GM12878 (cell line): Measurements from ENCODE around the gene RASAL2. TPM values are rescaled to one million over a fixed set of nuclear protein-coding genes. Genes with fewer than 3 reads are reported as not detected.

Experiments
- ATAC-seq: fragments of 200-7000 bp; cut with Tn5 transposase; 3 replicates; pipeline ENCODE4 v1.9.1; 2020; ENCODE audit warnings: mild to moderate bottlenecking, moderate library complexity
- BruUV-seq: library from RNA; stranded (reverse); fragments of 400-500 nt; replicated peaks from 2 replicates; lab custom pipeline; 2021; lab: Mats Ljungman, UMichigan
- CTCF ChIA-PET: fragments of 300-600 bp; sonication (Branson Sonifier 250); formaldehyde crosslinking; extraction: SDS; loops from one replicate; lab custom pipeline; 2021; ENCODE audit warnings: inconsistent platforms; lab: Yijun Ruan, JAX
- POLR2A ChIA-PET: fragments of 350-600 bp; formaldehyde crosslinking; extraction: SDS; loops from one replicate; lab custom pipeline; 2021; ENCODE audit warnings: inconsistent platforms; lab: Charles Lee
- RAD21 ChIA-PET: fragments of 300-600 bp; sonication (Branson Sonifier 250); formaldehyde crosslinking; loops from one replicate; lab custom pipeline; 2023; ENCODE audit warnings: antibody characterized with exemption; ENCODE audit not compliant: unreplicated experiment; lab: Charles Lee
- SMC1A ChIA-PET: fragments of 300-600 bp; sonication (Branson Sonifier 250); formaldehyde crosslinking; loops from one replicate; lab custom pipeline; 2023; ENCODE audit not compliant: unreplicated experiment, uncharacterized antibody; lab: Charles Lee
- DNase-seq: peaks from one replicate; pipeline ENCODE4 v3.0.0-alpha.2; 2011; ENCODE audit warnings: low read depth, low spot score
- FAIRE-seq: peaks from 3 replicates; lab custom pipeline; 2011; peaks lifted over from hg19 to GRCh38; lab: Jason Lieb, UNC
- H2AFZ ChIP-seq: 2 replicates; pipeline ENCODE4 v1.6.0; 2011; ENCODE audit warnings: low read depth, low read length, control low read depth; ENCODE audit not compliant: control insufficient read depth
- H3K27ac ChIP-seq: 2 replicates; pipeline ENCODE4 v1.5.1; 2011; ENCODE audit warnings: control low read depth; ENCODE audit not compliant: control insufficient read depth, insufficient read depth
- H3K27me3 ChIP-seq, 2 experiments: replicated peaks in 1 of 2; 2 replicates each; pipeline versions ENCODE4 v1.6.0 to v1.6.1; 2011; ENCODE audit warnings: low read length in 1 of 2; ENCODE audit not compliant: control insufficient read depth in 2 of 2, insufficient read depth in 2 of 2
- H3K36me3 ChIP-seq, 2 experiments: 2 replicates each; pipeline ENCODE4 v1.5.1; 2011; ENCODE audit warnings: low read length in 1 of 2; ENCODE audit not compliant: control insufficient read depth in 2 of 2, insufficient read depth in 2 of 2
- H3K4me1 ChIP-seq: 2 replicates; pipeline ENCODE4 v1.6.1; 2011; ENCODE audit warnings: mild to moderate bottlenecking, low read length, moderate library complexity, mixed read lengths; ENCODE audit not compliant: control insufficient read depth, insufficient read depth
- H3K4me2 ChIP-seq: 2 replicates; pipeline ENCODE4 v1.6.0; 2011; ENCODE audit warnings: control low read depth; ENCODE audit not compliant: control insufficient read depth, insufficient read depth
- H3K4me3 ChIP-seq: fragments of 200-600 bp; sonication (generic); 2 replicates; pipeline ENCODE4 v1.5.1; 2016
- H3K79me2 ChIP-seq: 2 replicates; pipeline ENCODE4 v1.6.0; 2011; ENCODE audit warnings: low read length; ENCODE audit not compliant: control insufficient read depth, insufficient read depth
- H3K9ac ChIP-seq: 2 replicates; pipeline ENCODE4 v1.8.0; 2011; ENCODE audit warnings: low read length, control low read depth, mixed read lengths; ENCODE audit not compliant: control insufficient read depth, insufficient read depth
- H3K9me3 ChIP-seq: replicated peaks from 3 replicates; pipeline ENCODE4 v1.5.1; 2011; ENCODE audit warnings: mild to moderate bottlenecking, low read length; ENCODE audit not compliant: control insufficient read depth, insufficient read depth
- H4K20me1 ChIP-seq: 2 replicates; pipeline ENCODE4 v1.6.0; 2011; ENCODE audit not compliant: control insufficient read depth, insufficient read depth
- EED ChIP-seq: sonication (generic); IDR thresholded peaks from 2 replicates; pipeline ENCODE4 v1.6.1; 2016; ENCODE audit warnings: antibody characterized with exemption, low read depth
- ELK1 ChIP-seq: IDR thresholded peaks from 2 replicates; pipeline ENCODE4 v1.6.1; 2012; ENCODE audit warnings: low read depth, low read length, improper control_type of control experiment
- POLR2AphosphoS5 ChIP-seq: IDR thresholded peaks from 2 replicates; pipeline ENCODE4 v1.6.1; 2011; ENCODE audit warnings: mild to moderate bottlenecking, low read length, inconsistent platforms
- USF2 ChIP-seq: IDR thresholded peaks from 2 replicates; pipeline ENCODE4 v1.6.1; 2011; ENCODE audit warnings: low read depth, low read length, improper control_type of control experiment, borderline replicate concordance
- WGBS: methylation state at CpG from one replicate; pipeline ENCODE4 v1.1.6; 2016; ENCODE audit warnings: low lambda C conversion rate; ENCODE audit not compliant: insufficient replicate concordance, insufficient coverage; ENCODE audit errors: missing lambda C conversion rate; 5-methylcytosine and 5-hydroxymethylcytosine counted together
- in situ Hi-C: fragments of 300-500 bp; cut with MboI; formaldehyde crosslinking; loops from 9 replicates; pipeline ENCODE4 v1.14.3; 2018; ENCODE audit warnings: mixed read lengths
- intact Hi-C: fragments of 100-400 bp; cut with micrococcal nuclease; formaldehyde crosslinking; loops from one replicate; pipeline ENCODE4 v1.14.2; 2022; ENCODE audit not compliant: unreplicated experiment
- polyA plus RNA-seq, 11 experiments: library from polyadenylated mRNA; depleted of rRNA in 4 of 11; unstranded in 6 of 11; stranded (reverse) in 5 of 11; fragments of >200 nt; fragmentation: Nextera tagmentation in 4 of 11; fragmentation: Illumina TruSeq in 1 of 11; extraction: Ambion mirVana in 4 of 11; extraction: Trizol in 1 of 11; gene quantifications; 1 replicate in 1 of 11; 2 replicates in 10 of 11; pipeline versions ENCODE4 v1.2.1 to v1.2.3, GENCODE V29; 2011 to 2016; ENCODE audit warnings: inconsistent platforms in 2 of 11, missing spikeins in 2 of 11, low read depth in 1 of 11
- total RNA-seq, 4 experiments: library from RNA; depleted of rRNA in 3 of 4; stranded (reverse); fragments of >200 nt in 3 of 4; fragmentation: Illumina TruSeq in 1 of 4; extraction: Trizol in 1 of 4; gene quantifications; 2 replicates each; pipeline versions ENCODE4 v1.2.1 to v1.2.3, GENCODE V29; 2013 to 2021

The RASAL2 gene
- total and polyA plus RNA-seq, 10 of the 15 experiments (the other 5 are each of a cell fraction or from before 2014, with no cell fraction given): 0.02 to 6.9 (median 0.17) TPM; not detected in 1

GRCh38 chr1:178487070-178487615, 393.2 kb downstream of the RASAL2 start:
- Histone ChIP-seq H3K4me3 (no peak overlapping the region), H3K27ac (no peak overlapping the region)

More at GRCh38 chr1:178487070-178487615, 393.2 kb downstream of the RASAL2 start:
- Histone ChIP-seq H4K20me1 (no peaks in the 10 kb centered on the region), H3K9me3 (no peaks in the 10 kb centered on the region), H3K79me2 (no peaks in the 10 kb centered on the region), H3K4me1 (no peaks in the 10 kb centered on the region)
- SMC1A ChIA-PET: no interaction called here
- POLR2A ChIA-PET: no interaction called here
- no peak for TF ChIP-seq EED
- TF ChIP-seq USF2: no peak
- no peak for TF ChIP-seq POLR2AphosphoS5
- TF ChIP-seq ELK1: no peak
- TF ChIP-seq, all 136 proteins: peak for 0
- in situ Hi-C loops: no loop called here
- Histone ChIP-seq H2AFZ (no peak overlapping the region), H3K9ac (no peak overlapping the region), H3K4me2 (no peak overlapping the region), H3K36me3 (no peaks in the 10 kb centered on the region), H3K27me3 (peaks cover 2 to 5% of the 10 kb centered on the region in 2 experiments; a peak in 3 of 4 replicates)
- WGBS: 33% methylated on average over 20 of the region's 20 CpGs
- RAD21 ChIA-PET: no interaction called here
- FAIRE-seq (no peak), ATAC-seq (no peak; the same call in 1 of the 3 replicates), DNase-seq (no peak)
- intact Hi-C loops: no loop called here
- no TSS peak for BruUV-seq
- CTCF ChIA-PET: interaction anchor here (1.5 kb wide), 1 partner anchor 14 kb away, joined by 6 read pairs; no protein-coding TSS in a partner anchor
